Heart left ventricle (tissue), 13 donors: ENCODE data around the gene CCL21.

Experiments
- CTCF ChIP-seq, 12 donors: fragments of 200-600 bp; sonication (generic) in 4 of 12; IDR thresholded peaks; one replicate each; pipeline versions ENCODE4 v1.5.0 to v1.8.0; 2018 to 2022; ENCODE audit warnings: antibody characterized with exemption in 12 of 12, mild to moderate bottlenecking in 5 of 12
- POLR2A ChIP-seq, 2 donors: fragments of 450-650 bp; IDR thresholded peaks; one replicate each; pipeline ENCODE4 v1.6.1; 2017; ENCODE audit warnings: antibody characterized with exemption in 2 of 2, mild to moderate bottlenecking in 2 of 2, moderate library complexity in 2 of 2
- donor health status: ischemic (EF 13 %, LVEDD 7.1; RV severe dilation, severe dysfunction).
- donor health status: DM: no; HTN: yes; CAD: no.
- donor health status: DM: no; HTN: no; CAD: no.
- donor health status: ischemic (EF 25% LVEDD 6.9; RV normal size, moderate dysfunction).
- donor health status: ischemic (EF 25% LVEDD 5.7; RV mildly dilated, moderate dysfunction).
- donor health status: ischemic (EF 35%, LVEDD 5.7; RV mildly dilated, moderate dysfunction).
- donor health status: nonischemic (EF 11% LVEDD 7.7; RV severe dilation, severe dysfunction).
- donor health status: DM: yes; HTN: yes; CAD: no.
- donor health status: PGD.
- donor health status: ischemic (EF 29% LVEDD 5.4; RV normal size, mild dysfunction).
- donor health status: nonischemic (EF 23%, LVEDD 6.1; RV moderate dilation, normal function).

DNA sequence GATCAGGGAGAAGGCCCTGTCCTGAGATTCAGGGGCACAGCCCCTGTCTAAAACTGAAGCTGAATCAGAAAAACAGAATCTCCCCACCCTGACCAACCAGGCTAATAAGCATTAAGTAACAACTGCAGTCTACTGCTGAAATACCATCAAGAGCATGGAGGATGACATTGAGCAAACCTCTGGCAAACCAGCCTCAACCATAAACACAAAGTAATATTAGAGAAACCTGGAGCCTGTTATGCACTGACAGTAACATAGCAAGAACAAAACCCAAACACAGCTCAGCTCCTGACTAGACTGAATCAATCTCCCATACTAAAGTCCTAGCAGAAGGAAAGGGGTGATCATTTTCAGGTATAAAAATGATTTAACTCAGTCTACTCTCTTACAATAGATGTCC is 24.8 kb upstream of the CCL21 start:
- TF ChIP-seq POLR2A (IDR thresholded peaks at IDR 0.05) (no peak), CTCF (IDR thresholded peaks at IDR 0.05) (no peak)
